Tibial nerve (tissue), 4 donors: Measurements from ENCODE around the gene OSM. TPM values are rescaled to one million over a fixed set of nuclear protein-coding genes. Genes with fewer than 3 reads are reported as not detected.
"Not testable (repeated sequence)": the region's sequence is repeated elsewhere in the genome, so short reads cannot be mapped to it uniquely, and the experiment has no call there.

Source experiments
- DNase-seq, 2 donors: peaks; one replicate each; pipeline ENCODE4 v3.0.0-alpha.2; 2019; ENCODE audit warnings: low spot score in 2 of 2
- H3K27ac ChIP-seq, 4 donors: fragments of 200-600 bp; sonication (generic) in 3 of 4; one replicate each; pipeline ENCODE4 v1.5.1; 2017 to 2019; ENCODE audit warnings: mild to moderate bottlenecking in 1 of 4
- H3K27me3 ChIP-seq, 2 donors: fragments of 200-600 bp; sonication (generic) in 1 of 2; one replicate each; pipeline versions ENCODE4 v1.5.1 to v1.6.0; 2017 to 2019
- H3K36me3 ChIP-seq, 3 donors: fragments of 200-600 bp; sonication (generic); one replicate each; pipeline ENCODE4 v1.5.1; 2018 to 2019
- H3K4me1 ChIP-seq, 4 donors: fragments of 200-600 bp; sonication (generic) in 3 of 4; one replicate each; pipeline ENCODE4 v1.5.1; 2017 to 2019
- H3K4me3 ChIP-seq, 4 donors: fragments of 200-600 bp; sonication (generic) in 3 of 4; one replicate each; pipeline ENCODE4 v1.5.1; 2017 to 2019; ENCODE audit warnings: mild to moderate bottlenecking in 1 of 4, moderate library complexity in 1 of 4
- H3K9me3 ChIP-seq, 4 donors: fragments of 200-600 bp; sonication (generic) in 3 of 4; one replicate each; pipeline ENCODE4 v1.5.1; 2017 to 2019
- EP300 ChIP-seq, 2 donors: sonication (generic); formaldehyde crosslinking; IDR thresholded peaks; one replicate each; pipeline ENCODE4 v1.6.1; 2017; ENCODE audit warnings: antibody characterized with exemption in 2 of 2, mild to moderate bottlenecking in 1 of 2
- POLR2A ChIP-seq, 2 donors: fragments of 450-650 bp; IDR thresholded peaks; one replicate each; pipeline ENCODE4 v1.6.1; 2017; ENCODE audit warnings: antibody characterized with exemption in 2 of 2, mild to moderate bottlenecking in 2 of 2, moderate library complexity in 2 of 2
- WGBS, 2 donors: methylation state at CpG; one replicate each; pipeline ENCODE4 v1.1.5; 2018; 5-methylcytosine and 5-hydroxymethylcytosine counted together
- total RNA-seq, 4 donors: library from RNA; depleted of rRNA; stranded (reverse); fragments of >200 nt; gene quantifications; one replicate each; pipeline ENCODE4 v1.1.0, GENCODE V29; 2016
- TF ChIP-seq, protein P1 (sequence below), 5 experiments: fragments of 200-600 bp in 3 of 5; fragments of 450-650 bp in 2 of 5; sonication (generic) in 3 of 5; IDR thresholded peaks; one replicate each; pipeline ENCODE4 v1.5.1; 2016 to 2019; ENCODE audit warnings: antibody characterized with exemption in 5 of 5, mild to moderate bottlenecking in 3 of 5, moderate library complexity in 2 of 5

OSM gene
- total RNA-seq, 4 donors from 2014 or later = 1.4 to 19.7 (median 4.2) TPM

- Histone ChIP-seq H3K4me1 (peaks cover 0 to 11% (median 0%) of the 10 kb centered on the region in 4 donors), H3K27me3 (no peaks in the 10 kb centered on the region), H3K36me3 (no peaks in the 10 kb centered on the region), H3K4me3 (no peak overlapping the region), H3K9me3 (no peaks in the 10 kb centered on the region), H3K27ac (no peak overlapping the region)
- TF ChIP-seq, protein P1, sequence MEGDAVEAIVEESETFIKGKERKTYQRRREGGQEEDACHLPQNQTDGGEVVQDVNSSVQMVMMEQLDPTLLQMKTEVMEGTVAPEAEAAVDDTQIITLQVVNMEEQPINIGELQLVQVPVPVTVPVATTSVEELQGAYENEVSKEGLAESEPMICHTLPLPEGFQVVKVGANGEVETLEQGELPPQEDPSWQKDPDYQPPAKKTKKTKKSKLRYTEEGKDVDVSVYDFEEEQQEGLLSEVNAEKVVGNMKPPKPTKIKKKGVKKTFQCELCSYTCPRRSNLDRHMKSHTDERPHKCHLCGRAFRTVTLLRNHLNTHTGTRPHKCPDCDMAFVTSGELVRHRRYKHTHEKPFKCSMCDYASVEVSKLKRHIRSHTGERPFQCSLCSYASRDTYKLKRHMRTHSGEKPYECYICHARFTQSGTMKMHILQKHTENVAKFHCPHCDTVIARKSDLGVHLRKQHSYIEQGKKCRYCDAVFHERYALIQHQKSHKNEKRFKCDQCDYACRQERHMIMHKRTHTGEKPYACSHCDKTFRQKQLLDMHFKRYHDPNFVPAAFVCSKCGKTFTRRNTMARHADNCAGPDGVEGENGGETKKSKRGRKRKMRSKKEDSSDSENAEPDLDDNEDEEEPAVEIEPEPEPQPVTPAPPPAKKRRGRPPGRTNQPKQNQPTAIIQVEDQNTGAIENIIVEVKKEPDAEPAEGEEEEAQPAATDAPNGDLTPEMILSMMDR (IDR thresholded peaks at IDR 0.05) = no peak
- TF ChIP-seq POLR2A (IDR thresholded peaks at IDR 0.05) (no peak), EP300 (IDR thresholded peaks at IDR 0.05) (no peak)
- 69 to 90% methylated on average over 8 of the region's 8 CpGs for WGBS, 2 donors
- no peak for DNase-seq
These were observed 47.5 kb downstream of the OSM start for GRCh38 chr22:30219049-30219654.

DNA sequence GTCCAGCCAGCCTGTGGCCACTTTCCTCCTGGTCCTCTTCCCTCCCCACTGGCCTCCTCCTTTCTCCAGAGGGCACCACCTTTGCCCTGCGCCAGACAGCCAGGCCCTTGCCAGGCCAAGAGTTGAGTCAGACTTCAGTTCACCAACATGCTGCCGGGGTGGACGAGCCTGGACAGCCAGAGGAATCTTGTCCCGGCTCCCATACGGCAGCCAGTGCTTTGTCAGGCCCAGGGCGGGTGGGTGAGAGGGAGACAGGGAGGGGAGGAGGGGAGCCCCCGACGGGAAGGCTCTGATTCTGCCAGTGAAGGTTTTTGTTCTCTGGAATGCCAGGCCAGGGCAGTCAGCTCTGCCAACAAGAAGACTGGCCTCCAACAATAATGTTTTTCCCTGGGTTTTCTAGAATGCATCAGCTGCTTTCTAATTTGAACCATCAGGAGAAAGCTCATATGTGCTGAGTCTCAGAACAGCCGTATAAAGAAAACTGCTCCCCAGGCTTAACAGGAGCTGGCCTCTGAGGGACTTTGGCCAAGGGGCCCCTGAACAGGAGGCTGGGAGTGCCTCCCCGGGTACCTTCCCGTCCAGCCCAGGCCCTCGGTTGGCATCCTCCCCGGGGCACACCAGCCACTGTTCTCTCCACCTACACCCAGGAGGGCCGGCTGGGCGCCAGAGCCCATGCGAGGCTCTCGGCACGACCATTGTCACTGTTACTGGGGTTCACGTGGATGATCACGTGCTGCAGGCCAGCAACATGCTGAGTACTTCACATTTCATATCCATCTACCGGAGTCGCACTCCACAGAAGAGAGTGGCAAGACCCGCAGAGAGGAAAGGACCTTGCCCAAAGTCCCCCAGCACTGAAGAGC, 48.7 kb downstream of the OSM start:
- no peaks in the 10 kb centered on the region for H3K27me3 ChIP-seq
- H3K36me3 ChIP-seq = no peaks in the 10 kb centered on the region
- H3K27ac ChIP-seq = peak overlapping the region in 2 of 4 donors; percentile 52 to 62
- peaks cover 0 to 17% (median 0%) of the 10 kb centered on the region in 4 donors for H3K4me1 ChIP-seq
- TF ChIP-seq, protein P1 (IDR thresholded peaks at IDR 0.05) = no peak
- TF ChIP-seq EP300 (IDR thresholded peaks at IDR 0.05) (no peak), POLR2A (IDR thresholded peaks at IDR 0.05) (no peak)
- H3K9me3 ChIP-seq = no peaks in the 10 kb centered on the region
- H3K4me3 ChIP-seq = no peak overlapping the region
- DNase-seq = no peak
- WGBS, 2 donors = 40 to 47% methylated on average over 23 of the region's 23 CpGs

DNA sequence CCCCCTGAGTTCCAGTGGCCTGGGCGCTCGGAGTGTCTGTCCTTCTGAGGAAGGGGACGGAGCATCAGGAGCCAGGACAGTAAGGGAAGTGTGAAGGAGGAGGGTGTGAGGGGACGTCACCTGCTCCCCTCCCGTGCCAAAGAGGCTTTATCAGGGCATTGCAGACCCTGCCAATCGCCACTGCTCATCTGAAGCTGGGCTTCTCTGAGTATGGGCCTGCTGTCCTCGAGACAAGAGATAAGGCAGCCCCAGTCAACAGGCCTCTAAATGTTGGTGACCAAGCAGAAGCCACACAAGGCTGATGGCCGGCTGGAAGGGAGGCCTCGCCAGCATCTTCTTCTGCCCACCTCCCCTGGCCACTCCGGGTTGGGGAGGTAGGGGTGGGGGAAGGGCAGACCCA, 49.9 kb downstream of the OSM start:
- WGBS, 2 donors = 91 to 96% methylated on average over 10 of the region's 10 CpGs
- no peak for DNase-seq
- no peaks in the 10 kb centered on the region for H3K27me3 ChIP-seq
- no peaks in the 10 kb centered on the region for H3K36me3 ChIP-seq
- TF ChIP-seq EP300 (IDR thresholded peaks at IDR 0.05) (no peak), POLR2A (IDR thresholded peaks at IDR 0.05) (no peak)
- TF ChIP-seq, protein P1 (IDR thresholded peaks at IDR 0.05) = no peak
- H3K4me3 ChIP-seq = no peak overlapping the region
- H3K4me1 ChIP-seq = peaks cover 0 to 25% (median 0%) of the 10 kb centered on the region in 4 donors
- no peak overlapping the region for H3K27ac ChIP-seq
- no peaks in the 10 kb centered on the region for H3K9me3 ChIP-seq

- WGBS, 2 donors = 93 to 97% methylated on average over 3 of the region's 3 CpGs
- not testable (repeated sequence) for H3K4me3 ChIP-seq, H3K9me3 ChIP-seq, H3K27me3 ChIP-seq, H3K27ac ChIP-seq, DNase-seq, H3K36me3 ChIP-seq
- H3K4me1 ChIP-seq = peaks cover 0 to 25% (median 0%) of the 10 kb centered on the region in 4 donors
These were observed 50.4 kb downstream of the OSM start for GRCh38 chr22:30216272-30216671.

DNA sequence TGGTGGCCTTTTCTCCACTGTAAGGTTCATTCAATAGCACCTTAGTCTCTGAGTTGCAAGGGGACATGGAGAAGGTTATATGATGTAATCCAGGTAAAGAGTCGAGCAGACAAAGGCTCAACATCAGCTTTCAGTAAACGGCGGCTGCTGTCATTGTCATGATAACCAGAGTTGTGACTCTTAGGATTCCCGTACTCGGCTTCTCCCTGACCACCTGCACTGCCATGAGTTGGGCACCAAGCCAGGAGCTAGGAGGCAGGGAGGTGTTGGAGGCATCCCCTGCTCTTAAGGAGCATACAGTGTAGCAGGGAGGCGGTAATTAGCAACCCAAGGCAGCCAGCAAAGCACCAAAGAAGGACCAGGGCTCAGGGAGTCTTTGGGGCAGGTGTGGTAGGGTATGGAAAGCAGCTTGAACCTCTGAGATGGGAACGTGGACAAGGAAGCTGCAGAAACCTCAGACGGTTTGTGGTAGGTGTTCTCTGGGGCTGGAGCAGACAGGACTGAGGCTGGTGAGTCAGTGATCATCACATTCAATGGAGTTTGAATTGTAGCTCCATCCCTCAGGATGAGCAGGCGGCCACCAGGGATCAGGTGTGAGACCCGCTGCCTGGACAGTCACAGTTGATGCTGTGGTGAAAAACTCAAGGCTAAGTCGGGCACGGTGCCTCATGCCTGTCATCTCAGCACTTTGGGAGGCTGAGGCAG, 51.8 kb downstream of the OSM start:
- WGBS, 2 donors = 77% methylated on average over 12 of the region's 12 CpGs
- no peak for DNase-seq

More for the DNA sequence above, 51.8 kb downstream of the OSM start:
- no peaks in the 10 kb centered on the region for H3K27me3 ChIP-seq
- H3K4me1 ChIP-seq = peaks cover 0 to 37% (median 0%) of the 10 kb centered on the region in 4 donors
- no peak for TF ChIP-seq POLR2A (IDR thresholded peaks at IDR 0.05)
- no peak for TF ChIP-seq EP300 (IDR thresholded peaks at IDR 0.05)
- TF ChIP-seq, protein P1 (IDR thresholded peaks at IDR 0.05) = no peak
- H3K36me3 ChIP-seq = no peaks in the 10 kb centered on the region
- H3K4me3 ChIP-seq = no peak overlapping the region
- H3K27ac ChIP-seq = no peak overlapping the region
- no peaks in the 10 kb centered on the region for H3K9me3 ChIP-seq
